Prostate gland (tissue), 2 donors: ENCODE measurements around the gene ATG4B.

Experiments
- CTCF ChIP-seq, 4 experiments: fragments of 200-600 bp in 2 of 4; fragments of 450-650 bp in 2 of 4; sonication (generic) in 2 of 4; IDR thresholded peaks; 1 replicate in 3 of 4; 2 replicates in 1 of 4; pipeline ENCODE4 v1.5.1; 2016 to 2019; ENCODE audit warnings: antibody characterized with exemption in 4 of 4, mild to moderate bottlenecking in 2 of 4, moderate library complexity in 2 of 4
- POLR2A ChIP-seq: fragments of 450-650 bp; IDR thresholded peaks from one replicate; pipeline ENCODE4 v1.6.1; 2016; ENCODE audit warnings: antibody characterized with exemption, mild to moderate bottlenecking
- POLR2AphosphoS5 ChIP-seq: sonication (generic); formaldehyde crosslinking; IDR thresholded peaks from one replicate; pipeline ENCODE4 v1.6.1; 2017; ENCODE audit warnings: antibody characterized with exemption

- TF ChIP-seq POLR2A (no peak), CTCF (IDR thresholded peaks at IDR 0.05) (no peak), POLR2AphosphoS5 (no peak)
Observed at GRCh38 chr2:241608881-241609280, 28.6 kb upstream of the ATG4B start.
